ENCODE measurements around the gene ZSCAN10.

ZSCAN10 gene
- long read RNA-seq, partial matches to known transcripts, result 0 of 1 reads
- long read RNA-seq, other reads (novel, unspliced or antisense), result 1 of 1 reads

DNA sequence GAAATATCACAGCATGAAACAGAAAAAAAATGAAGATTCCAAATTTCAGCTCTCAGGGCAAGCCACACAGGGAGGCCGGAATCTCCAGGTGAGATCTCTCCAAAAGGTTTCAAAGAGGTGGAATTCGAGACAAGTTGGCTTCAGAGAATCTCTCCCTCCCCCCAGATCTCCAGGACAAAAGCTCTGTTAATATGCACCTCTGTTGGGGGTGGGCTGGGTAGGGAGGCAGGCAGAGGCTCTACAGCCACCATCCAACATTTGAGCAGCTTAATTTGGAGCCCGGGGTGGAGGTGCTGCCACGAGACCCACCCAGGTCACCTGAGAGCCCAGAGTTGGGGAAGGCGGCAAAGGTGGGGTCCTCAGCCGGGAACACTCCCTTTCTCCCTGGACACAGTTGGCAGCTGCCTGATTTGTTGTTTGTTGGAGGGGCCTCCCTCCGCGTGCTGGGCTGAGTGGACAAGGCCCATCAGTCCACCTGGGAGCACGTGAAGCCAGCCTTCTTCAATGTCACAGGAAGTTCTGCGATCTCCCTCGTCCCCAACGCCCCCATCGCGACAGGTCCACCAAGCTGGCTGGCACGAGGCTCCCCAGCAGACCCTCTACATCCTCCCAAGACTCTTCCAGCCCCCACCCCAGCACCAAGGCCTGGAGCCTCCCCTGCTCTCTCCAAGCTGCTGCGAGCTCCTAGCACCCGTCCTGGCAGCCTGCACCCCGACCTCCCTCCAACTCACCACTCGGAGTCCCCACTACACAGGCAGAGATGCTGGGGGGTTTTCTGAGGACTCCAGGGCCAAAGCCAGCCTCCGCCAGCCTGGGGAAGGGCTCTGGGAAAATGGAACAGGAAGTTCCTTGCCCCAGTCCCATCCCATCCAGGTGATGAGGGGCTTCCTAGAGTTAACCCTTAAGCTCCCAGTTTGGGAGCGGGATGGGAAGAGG lies at the start of gene ZSCAN10:
TSS of gene ZSCAN10 (minus strand) at position 836 of the 936 bp plus-strand sequence. CDS start 6,357 bp downstream, outside the sequence.
- no peak for TF ChIP-seq SPI1 (IDR thresholded peaks at IDR 0.05; ENCODE audit: borderline replicate concordance, low read depth)
- TF ChIP-seq GABPA (IDR thresholded peaks at IDR 0.05; ENCODE audit: low read depth), result no peak
- H3K4me3 ChIP-seq (replicated peaks; ENCODE audit: insufficient read depth, low read length), result no peak within 1 kb of the TSS
- 0 out of 2 replicates have a peak within 1 kb of the TSS, but pooled peaks have one; percentile 11 for H3K27ac ChIP-seq (replicated peaks)

DNA sequence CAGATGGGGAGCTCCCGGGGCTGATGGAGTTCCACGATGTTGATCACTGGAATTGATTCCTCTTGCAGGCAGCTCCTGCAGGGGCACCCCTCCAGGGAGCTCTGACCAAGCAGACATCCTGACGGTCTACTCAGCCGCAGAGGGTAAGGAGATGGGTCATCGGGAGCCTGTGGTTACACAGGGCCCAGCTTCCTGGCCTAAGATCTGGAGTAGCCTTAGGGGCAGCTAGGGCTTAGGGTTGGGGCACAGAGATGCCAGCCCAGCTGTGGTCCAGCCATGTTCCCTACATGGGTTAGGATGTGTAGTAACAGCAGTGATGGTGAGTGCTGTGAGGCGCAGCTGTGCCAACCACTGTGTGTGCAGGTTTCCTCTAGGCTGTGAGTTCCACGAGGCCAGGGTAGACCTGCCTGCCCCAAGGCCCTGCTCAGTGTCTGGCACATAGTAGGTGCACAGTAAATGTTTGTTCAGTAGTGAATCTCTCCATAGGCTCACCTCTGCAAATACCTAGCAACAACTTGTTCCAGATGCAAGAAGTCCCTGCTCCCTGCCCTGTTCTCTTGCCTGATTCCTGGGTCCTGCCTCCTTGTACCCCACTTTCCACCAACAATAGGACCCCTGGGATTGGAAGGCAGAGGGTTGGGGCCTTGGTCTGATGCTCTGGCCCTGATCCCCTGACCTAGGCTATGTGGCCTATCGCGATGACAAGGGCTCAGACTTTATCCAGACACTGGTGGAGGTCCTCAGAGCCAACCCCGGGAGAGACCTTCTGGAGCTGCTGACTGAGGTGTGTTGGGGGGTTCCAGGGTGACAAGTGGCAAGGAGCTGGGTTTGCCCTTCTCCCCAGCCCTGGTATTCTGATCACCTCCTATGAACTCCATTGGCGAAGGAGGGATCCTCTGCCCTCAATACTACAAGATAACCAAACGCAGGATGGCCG lies 49.4 kb upstream of the ZSCAN10 start:
- Histone ChIP-seq H3K27me3 (ENCODE audit: insufficient read depth, poor library complexity, severe bottlenecking) (no peaks in the 10 kb centered on the region), H3K27ac (replicated peaks) (no peak overlapping the region), H3K4me3 (replicated peaks; ENCODE audit: insufficient read depth, low read length) (no peak overlapping the region)
- DNase-seq (ENCODE audit: low read depth in 1 of 2, low spot score in 1 of 2), result no peak
- TF ChIP-seq, protein P1, sequence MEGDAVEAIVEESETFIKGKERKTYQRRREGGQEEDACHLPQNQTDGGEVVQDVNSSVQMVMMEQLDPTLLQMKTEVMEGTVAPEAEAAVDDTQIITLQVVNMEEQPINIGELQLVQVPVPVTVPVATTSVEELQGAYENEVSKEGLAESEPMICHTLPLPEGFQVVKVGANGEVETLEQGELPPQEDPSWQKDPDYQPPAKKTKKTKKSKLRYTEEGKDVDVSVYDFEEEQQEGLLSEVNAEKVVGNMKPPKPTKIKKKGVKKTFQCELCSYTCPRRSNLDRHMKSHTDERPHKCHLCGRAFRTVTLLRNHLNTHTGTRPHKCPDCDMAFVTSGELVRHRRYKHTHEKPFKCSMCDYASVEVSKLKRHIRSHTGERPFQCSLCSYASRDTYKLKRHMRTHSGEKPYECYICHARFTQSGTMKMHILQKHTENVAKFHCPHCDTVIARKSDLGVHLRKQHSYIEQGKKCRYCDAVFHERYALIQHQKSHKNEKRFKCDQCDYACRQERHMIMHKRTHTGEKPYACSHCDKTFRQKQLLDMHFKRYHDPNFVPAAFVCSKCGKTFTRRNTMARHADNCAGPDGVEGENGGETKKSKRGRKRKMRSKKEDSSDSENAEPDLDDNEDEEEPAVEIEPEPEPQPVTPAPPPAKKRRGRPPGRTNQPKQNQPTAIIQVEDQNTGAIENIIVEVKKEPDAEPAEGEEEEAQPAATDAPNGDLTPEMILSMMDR (IDR thresholded peaks at IDR 0.05; ENCODE audit: insufficient read depth, low read length), result no peak
- TF ChIP-seq GABPA (IDR thresholded peaks at IDR 0.05; ENCODE audit: low read depth) (no peak), POLR2AphosphoS5 (IDR thresholded peaks at IDR 0.05; ENCODE audit: low read depth) (no peak), SPI1 (IDR thresholded peaks at IDR 0.05; ENCODE audit: borderline replicate concordance, low read depth) (no peak)
- TF ChIP-seq, protein P2, sequence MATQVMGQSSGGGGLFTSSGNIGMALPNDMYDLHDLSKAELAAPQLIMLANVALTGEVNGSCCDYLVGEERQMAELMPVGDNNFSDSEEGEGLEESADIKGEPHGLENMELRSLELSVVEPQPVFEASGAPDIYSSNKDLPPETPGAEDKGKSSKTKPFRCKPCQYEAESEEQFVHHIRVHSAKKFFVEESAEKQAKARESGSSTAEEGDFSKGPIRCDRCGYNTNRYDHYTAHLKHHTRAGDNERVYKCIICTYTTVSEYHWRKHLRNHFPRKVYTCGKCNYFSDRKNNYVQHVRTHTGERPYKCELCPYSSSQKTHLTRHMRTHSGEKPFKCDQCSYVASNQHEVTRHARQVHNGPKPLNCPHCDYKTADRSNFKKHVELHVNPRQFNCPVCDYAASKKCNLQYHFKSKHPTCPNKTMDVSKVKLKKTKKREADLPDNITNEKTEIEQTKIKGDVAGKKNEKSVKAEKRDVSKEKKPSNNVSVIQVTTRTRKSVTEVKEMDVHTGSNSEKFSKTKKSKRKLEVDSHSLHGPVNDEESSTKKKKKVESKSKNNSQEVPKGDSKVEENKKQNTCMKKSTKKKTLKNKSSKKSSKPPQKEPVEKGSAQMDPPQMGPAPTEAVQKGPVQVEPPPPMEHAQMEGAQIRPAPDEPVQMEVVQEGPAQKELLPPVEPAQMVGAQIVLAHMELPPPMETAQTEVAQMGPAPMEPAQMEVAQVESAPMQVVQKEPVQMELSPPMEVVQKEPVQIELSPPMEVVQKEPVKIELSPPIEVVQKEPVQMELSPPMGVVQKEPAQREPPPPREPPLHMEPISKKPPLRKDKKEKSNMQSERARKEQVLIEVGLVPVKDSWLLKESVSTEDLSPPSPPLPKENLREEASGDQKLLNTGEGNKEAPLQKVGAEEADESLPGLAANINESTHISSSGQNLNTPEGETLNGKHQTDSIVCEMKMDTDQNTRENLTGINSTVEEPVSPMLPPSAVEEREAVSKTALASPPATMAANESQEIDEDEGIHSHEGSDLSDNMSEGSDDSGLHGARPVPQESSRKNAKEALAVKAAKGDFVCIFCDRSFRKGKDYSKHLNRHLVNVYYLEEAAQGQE (IDR thresholded peaks at IDR 0.05; ENCODE audit: insufficient replicate concordance, low read depth), result no peak

More for the DNA sequence above, at the start of gene ZSCAN10:
- no peak for DNase-seq (ENCODE audit: low read depth in 1 of 2, low spot score in 1 of 2)
- no peaks in the 10 kb centered on the region for H3K27me3 ChIP-seq (ENCODE audit: insufficient read depth, poor library complexity, severe bottlenecking)

DNA sequence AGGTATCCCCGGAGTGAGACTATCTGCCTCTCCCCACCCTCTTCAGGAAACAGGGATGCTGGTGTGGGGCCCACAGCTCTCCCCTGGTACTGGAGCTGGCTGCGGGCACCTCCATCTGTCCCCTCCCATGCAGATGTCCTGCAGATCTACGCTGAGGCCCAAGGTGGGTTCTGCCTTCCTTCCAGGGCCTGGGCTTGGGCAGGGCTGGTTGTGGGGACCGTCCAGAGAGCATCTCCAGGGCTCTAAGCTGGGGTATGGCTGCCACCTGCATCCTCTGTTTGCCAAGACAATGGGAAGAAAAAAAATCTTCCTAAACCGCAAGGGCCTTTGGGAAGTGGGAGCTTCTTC lies 48.6 kb upstream of the ZSCAN10 start:
- TF ChIP-seq SPI1 (IDR thresholded peaks at IDR 0.05; ENCODE audit: borderline replicate concordance, low read depth) (no peak), POLR2AphosphoS5 (IDR thresholded peaks at IDR 0.05; ENCODE audit: low read depth) (no peak), GABPA (IDR thresholded peaks at IDR 0.05; ENCODE audit: low read depth) (no peak)
- TF ChIP-seq, protein P1 (IDR thresholded peaks at IDR 0.05; ENCODE audit: insufficient read depth, low read length), result no peak
- TF ChIP-seq, protein P2 (IDR thresholded peaks at IDR 0.05; ENCODE audit: insufficient replicate concordance, low read depth), result no peak
- H3K4me3 ChIP-seq (replicated peaks; ENCODE audit: insufficient read depth, low read length), result no peak overlapping the region
- no peak for DNase-seq (ENCODE audit: low read depth in 1 of 2, low spot score in 1 of 2)
- no peak overlapping the region for H3K27ac ChIP-seq (replicated peaks)
- no peaks in the 10 kb centered on the region for H3K27me3 ChIP-seq (ENCODE audit: insufficient read depth, poor library complexity, severe bottlenecking)
